GM12878 (cell line): Measurements from ENCODE around the gene ABL1. TPM values are rescaled to one million over a fixed set of nuclear protein-coding genes. Genes with fewer than 3 reads are reported as not detected.

ENCODE experiments used
- ATAC-seq: fragments of 200-7000 bp; cut with Tn5 transposase; 3 replicates; pipeline ENCODE4 v1.9.1; 2020; ENCODE audit warnings: mild to moderate bottlenecking, moderate library complexity
- BruUV-seq: library from RNA; stranded (reverse); fragments of 400-500 nt; replicated peaks from 2 replicates; lab custom pipeline; 2021; lab: Mats Ljungman, UMichigan
- CTCF ChIA-PET: fragments of 300-600 bp; sonication (Branson Sonifier 250); formaldehyde crosslinking; extraction: SDS; loops from one replicate; lab custom pipeline; 2021; ENCODE audit warnings: inconsistent platforms; lab: Yijun Ruan, JAX
- POLR2A ChIA-PET: fragments of 350-600 bp; formaldehyde crosslinking; extraction: SDS; loops from one replicate; lab custom pipeline; 2021; ENCODE audit warnings: inconsistent platforms; lab: Charles Lee
- RAD21 ChIA-PET: fragments of 300-600 bp; sonication (Branson Sonifier 250); formaldehyde crosslinking; loops from one replicate; lab custom pipeline; 2023; ENCODE audit warnings: antibody characterized with exemption; ENCODE audit not compliant: unreplicated experiment; lab: Charles Lee
- SMC1A ChIA-PET: fragments of 300-600 bp; sonication (Branson Sonifier 250); formaldehyde crosslinking; loops from one replicate; lab custom pipeline; 2023; ENCODE audit not compliant: unreplicated experiment, uncharacterized antibody; lab: Charles Lee
- DNase-seq: peaks from one replicate; pipeline ENCODE4 v3.0.0-alpha.2; 2011; ENCODE audit warnings: low read depth, low spot score
- FAIRE-seq: peaks from 3 replicates; lab custom pipeline; 2011; peaks lifted over from hg19 to GRCh38; lab: Jason Lieb, UNC
- H2AFZ ChIP-seq: 2 replicates; pipeline ENCODE4 v1.6.0; 2011; ENCODE audit warnings: low read depth, low read length, control low read depth; ENCODE audit not compliant: control insufficient read depth
- H3K27ac ChIP-seq: 2 replicates; pipeline ENCODE4 v1.5.1; 2011; ENCODE audit warnings: control low read depth; ENCODE audit not compliant: control insufficient read depth, insufficient read depth
- H3K27me3 ChIP-seq, 2 experiments: replicated peaks in 1 of 2; 2 replicates each; pipeline versions ENCODE4 v1.6.0 to v1.6.1; 2011; ENCODE audit warnings: low read length in 1 of 2; ENCODE audit not compliant: control insufficient read depth in 2 of 2, insufficient read depth in 2 of 2
- H3K36me3 ChIP-seq, 2 experiments: 2 replicates each; pipeline ENCODE4 v1.5.1; 2011; ENCODE audit warnings: low read length in 1 of 2; ENCODE audit not compliant: control insufficient read depth in 2 of 2, insufficient read depth in 2 of 2
- H3K4me1 ChIP-seq: 2 replicates; pipeline ENCODE4 v1.6.1; 2011; ENCODE audit warnings: mild to moderate bottlenecking, low read length, moderate library complexity, mixed read lengths; ENCODE audit not compliant: control insufficient read depth, insufficient read depth
- H3K4me2 ChIP-seq: 2 replicates; pipeline ENCODE4 v1.6.0; 2011; ENCODE audit warnings: control low read depth; ENCODE audit not compliant: control insufficient read depth, insufficient read depth
- H3K4me3 ChIP-seq: fragments of 200-600 bp; sonication (generic); 2 replicates; pipeline ENCODE4 v1.5.1; 2016
- H3K79me2 ChIP-seq: 2 replicates; pipeline ENCODE4 v1.6.0; 2011; ENCODE audit warnings: low read length; ENCODE audit not compliant: control insufficient read depth, insufficient read depth
- H3K9ac ChIP-seq: 2 replicates; pipeline ENCODE4 v1.8.0; 2011; ENCODE audit warnings: low read length, control low read depth, mixed read lengths; ENCODE audit not compliant: control insufficient read depth, insufficient read depth
- H3K9me3 ChIP-seq: replicated peaks from 3 replicates; pipeline ENCODE4 v1.5.1; 2011; ENCODE audit warnings: mild to moderate bottlenecking, low read length; ENCODE audit not compliant: control insufficient read depth, insufficient read depth
- H4K20me1 ChIP-seq: 2 replicates; pipeline ENCODE4 v1.6.0; 2011; ENCODE audit not compliant: control insufficient read depth, insufficient read depth
- CREB1 ChIP-seq: IDR thresholded peaks from 2 replicates; pipeline ENCODE4 v1.6.1; 2012; ENCODE audit warnings: low read depth, mild to moderate bottlenecking, inconsistent platforms
- ETV6 ChIP-seq, 2 experiments: fragments of 450-650 bp in 1 of 2; IDR thresholded peaks in 1 of 2; conservative IDR thresholded peaks in 1 of 2; 2 replicates each; pipeline ENCODE4 v1.6.1; 2014; ENCODE audit warnings: antibody characterized with exemption in 1 of 2, borderline replicate concordance in 1 of 2, low read depth in 1 of 2, mild to moderate bottlenecking in 1 of 2, moderate library complexity in 1 of 2
- GATAD2B ChIP-seq: fragments of 450-650 bp; conservative IDR thresholded peaks from 2 replicates; pipeline ENCODE4 v1.6.1; 2017; ENCODE audit warnings: low read depth, mild to moderate bottlenecking, moderate library complexity
- HDGF ChIP-seq: fragments of 450-650 bp; IDR thresholded peaks from 2 replicates; pipeline ENCODE4 v1.6.1; 2016; ENCODE audit warnings: antibody characterized with exemption
- IRF4 ChIP-seq: IDR thresholded peaks from 2 replicates; pipeline ENCODE4 v1.6.1; 2011; ENCODE audit warnings: low read depth, low read length
- JUNB ChIP-seq: IDR thresholded peaks from 2 replicates; pipeline ENCODE4 v1.6.1; 2016; ENCODE audit warnings: antibody characterized with exemption, mild to moderate bottlenecking
- MAX ChIP-seq: IDR thresholded peaks from 2 replicates; pipeline ENCODE4 v1.6.1; 2012; ENCODE audit warnings: low read depth, low read length, improper control_type of control experiment
- MLLT1 ChIP-seq: fragments of 450-650 bp; IDR thresholded peaks from 2 replicates; pipeline ENCODE4 v1.6.1; 2016; ENCODE audit warnings: mild to moderate bottlenecking
- MYC ChIP-seq: IDR thresholded peaks from 2 replicates; pipeline ENCODE4 v1.6.1; 2011; ENCODE audit warnings: mild to moderate bottlenecking, low read length, moderate library complexity, inconsistent platforms; ENCODE audit not compliant: insufficient read depth, insufficient replicate concordance, insufficient read length, severe bottlenecking
- NBN ChIP-seq: fragments of 450-650 bp; IDR thresholded peaks from 2 replicates; pipeline ENCODE4 v1.6.1; 2016
- NR2C1 ChIP-seq: fragments of 450-650 bp; IDR thresholded peaks from 2 replicates; pipeline ENCODE4 v1.6.1; 2017; ENCODE audit warnings: antibody characterized with exemption, mild to moderate bottlenecking, moderate library complexity
- NRF1 ChIP-seq: conservative IDR thresholded peaks from 2 replicates; pipeline ENCODE4 v1.6.1; 2011; ENCODE audit warnings: mild to moderate bottlenecking, low read depth, low read length, improper control_type of control experiment
- POLR2AphosphoS2 ChIP-seq: IDR thresholded peaks from 2 replicates; pipeline ENCODE4 v1.6.1; 2011; ENCODE audit warnings: low read depth, mild to moderate bottlenecking, low read length, improper control_type of control experiment, moderate library complexity
- POLR2AphosphoS5 ChIP-seq: IDR thresholded peaks from 2 replicates; pipeline ENCODE4 v1.6.1; 2011; ENCODE audit warnings: mild to moderate bottlenecking, low read length, inconsistent platforms
- PRDM15 ChIP-seq: fragments of 450-650 bp; formaldehyde crosslinking; IDR thresholded peaks from 2 replicates; pipeline ENCODE4 v1.4.0; 2020; ENCODE audit warnings: mild to moderate bottlenecking, moderate library complexity
- RBBP5 ChIP-seq: fragments of 200-600 bp; sonication (generic); conservative IDR thresholded peaks from 2 replicates; pipeline ENCODE4 v1.6.1; 2016
- RFX5 ChIP-seq: IDR thresholded peaks from 2 replicates; pipeline ENCODE4 v1.6.1; 2011; ENCODE audit warnings: low read depth, low read length, improper control_type of control experiment
- RUNX3 ChIP-seq: IDR thresholded peaks from 2 replicates; pipeline ENCODE4 v1.6.1; 2012; ENCODE audit warnings: low read length, inconsistent platforms
- SIX5 ChIP-seq: IDR thresholded peaks from 2 replicates; pipeline ENCODE4 v1.6.1; 2011; ENCODE audit warnings: mild to moderate bottlenecking, low read depth, low read length, moderate library complexity; ENCODE audit not compliant: severe bottlenecking
- SMAD5 ChIP-seq: IDR thresholded peaks from 2 replicates; pipeline ENCODE4 v1.6.1; 2016; ENCODE audit warnings: antibody characterized with exemption, low read depth
- STAT3 ChIP-seq: IDR thresholded peaks from 2 replicates; pipeline ENCODE4 v1.6.1; 2011; ENCODE audit warnings: low read depth, low read length, improper control_type of control experiment
- TCF3 ChIP-seq: IDR thresholded peaks from 2 replicates; pipeline ENCODE4 v1.6.1; 2012; ENCODE audit warnings: low read depth, mild to moderate bottlenecking, low read length, borderline replicate concordance; ENCODE audit not compliant: insufficient read depth
- YBX1 ChIP-seq: fragments of 450-650 bp; IDR thresholded peaks from 2 replicates; pipeline ENCODE4 v1.6.1; 2016; ENCODE audit warnings: antibody characterized with exemption
- WGBS: methylation state at CpG from one replicate; pipeline ENCODE4 v1.1.6; 2016; ENCODE audit warnings: low lambda C conversion rate; ENCODE audit not compliant: insufficient replicate concordance, insufficient coverage; ENCODE audit errors: missing lambda C conversion rate; 5-methylcytosine and 5-hydroxymethylcytosine counted together
- in situ Hi-C: fragments of 300-500 bp; cut with MboI; formaldehyde crosslinking; loops from 9 replicates; pipeline ENCODE4 v1.14.3; 2018; ENCODE audit warnings: mixed read lengths
- intact Hi-C: fragments of 100-400 bp; cut with micrococcal nuclease; formaldehyde crosslinking; loops from one replicate; pipeline ENCODE4 v1.14.2; 2022; ENCODE audit not compliant: unreplicated experiment
- polyA plus RNA-seq, 11 experiments: library from polyadenylated mRNA; depleted of rRNA in 4 of 11; unstranded in 6 of 11; stranded (reverse) in 5 of 11; fragments of >200 nt; fragmentation: Nextera tagmentation in 4 of 11; fragmentation: Illumina TruSeq in 1 of 11; extraction: Ambion mirVana in 4 of 11; extraction: Trizol in 1 of 11; gene quantifications; 1 replicate in 1 of 11; 2 replicates in 10 of 11; pipeline versions ENCODE4 v1.2.1 to v1.2.3, GENCODE V29; 2011 to 2016; ENCODE audit warnings: inconsistent platforms in 2 of 11, missing spikeins in 2 of 11, low read depth in 1 of 11
- total RNA-seq, 4 experiments: library from RNA; depleted of rRNA in 3 of 4; stranded (reverse); fragments of >200 nt in 3 of 4; fragmentation: Illumina TruSeq in 1 of 4; extraction: Trizol in 1 of 4; gene quantifications; 2 replicates each; pipeline versions ENCODE4 v1.2.1 to v1.2.3, GENCODE V29; 2013 to 2021

ABL1 gene
- total and polyA plus RNA-seq, 10 of the 15 experiments (the other 5 are each of a cell fraction or from before 2014, with no cell fraction given) = 0.79 to 51.5 (median 16.3) TPM

- TF ChIP-seq RFX5 (no peak), HDGF (no peak), PRDM15 (no peak), POLR2AphosphoS2 (no peak), YBX1 (no peak), IRF4 (no peak), NBN (no peak), ETV6 (conservative IDR thresholded peaks at IDR 0.05 in 1 of 2, IDR thresholded peaks at IDR 0.05 in 1 of 2; ENCODE audit: borderline replicate concordance in 1 of 2, low read depth in 1 of 2) (no peak), JUNB (no peak), MAX (no peak), SMAD5 (no peak)
These were observed 59.5 kb downstream of the ABL1 start (continued) for GRCh38 chr9:130894546-130894945.

- Histone ChIP-seq H2AFZ (no peak overlapping the region), H3K4me2 (no peak overlapping the region), H3K36me3 (peaks cover 0 to 2% of the 10 kb centered on the region in 2 experiments; a peak in 1 of 4 replicates), H3K9ac (no peak overlapping the region), H3K79me2 (no peaks in the 10 kb centered on the region), H3K4me1 (no peaks in the 10 kb centered on the region), H3K27ac (no peak overlapping the region), H3K9me3 (no peaks in the 10 kb centered on the region), H3K27me3 (no peaks in the 10 kb centered on the region), H4K20me1 (no peaks in the 10 kb centered on the region), H3K4me3 (no peak overlapping the region)
- ChIA-PET CTCF (interaction anchor here (1.1 to 1.3 kb wide), 2 partner anchors 26 to 28 kb away, joined by 3 read pairs; no protein-coding TSS in a partner anchor), RAD21 (no interaction called here), POLR2A (no interaction called here), SMC1A (interaction anchor here (1.9 kb wide), 1 partner anchor 48 kb away, joined by 4 read pairs; no protein-coding TSS in a partner anchor)
- ATAC-seq (no peak), FAIRE-seq (no peak), DNase-seq (no peak)
- no TSS peak for BruUV-seq
- intact Hi-C loops = no loop called here
- in situ Hi-C loops = no loop called here
- WGBS = 90% methylated on average over 9 of the region's 9 CpGs
- TF ChIP-seq MYC = no peak
- no peak for TF ChIP-seq GATAD2B
- no peak for TF ChIP-seq STAT3
- no peak for TF ChIP-seq NR2C1
- TF ChIP-seq POLR2AphosphoS5 = no peak
- TF ChIP-seq SIX5 = no peak
- no peak for TF ChIP-seq TCF3
- no peak for TF ChIP-seq MLLT1
- TF ChIP-seq RBBP5 = no peak
- TF ChIP-seq CREB1 = no peak
- TF ChIP-seq NRF1 = no peak
- no peak for TF ChIP-seq RUNX3
These were observed 60.0 kb downstream of the ABL1 start for GRCh38 chr9:130895038-130895437.
